GM23338 (cell line): ENCODE data around the gene TRMT44. TPM values are rescaled to one million over a fixed set of nuclear protein-coding genes. Genes with fewer than 3 reads are reported as not detected.
A peak's percentile ranks its signal among the peaks of the same experiment; 100 is the strongest.

Experiments
- ATAC-seq: fragments of 200-7000 bp; cut with Tn5 transposase; 3 replicates; pipeline ENCODE4 v1.9.1; 2020
- DNase-seq: peaks from one replicate; pipeline ENCODE4 v3.0.0-alpha.2; 2015; ENCODE audit warnings: low spot score
- H2AFZ ChIP-seq: fragments of 200-600 bp; sonication (generic); 2 replicates; pipeline ENCODE4 v1.8.0; 2016; ENCODE audit warnings: antibody characterized with exemption, mild to moderate bottlenecking, moderate library complexity
- H3F3A ChIP-seq: fragments of 200-600 bp; sonication (generic); replicated peaks from 2 replicates; pipeline ENCODE4 v1.8.0; 2017; ENCODE audit warnings: antibody characterized with exemption, mixed run types, low read depth
- H3K27ac ChIP-seq: fragments of 200-600 bp; sonication (generic); 2 replicates; pipeline ENCODE4 v1.6.1; 2016; ENCODE audit warnings: low read depth
- H3K27me3 ChIP-seq: fragments of 200-600 bp; sonication (generic); 2 replicates; pipeline ENCODE4 v1.8.0; 2016; ENCODE audit warnings: mild to moderate bottlenecking, mixed run types, moderate library complexity; ENCODE audit not compliant: insufficient read depth
- H3K36me3 ChIP-seq: fragments of 200-600 bp; sonication (generic); 2 replicates; pipeline ENCODE4 v1.8.0; 2016; ENCODE audit warnings: mild to moderate bottlenecking; ENCODE audit not compliant: insufficient read depth
- H3K4me1 ChIP-seq: fragments of 200-600 bp; sonication (generic); 2 replicates; pipeline ENCODE4 v1.8.0; 2016; ENCODE audit warnings: mild to moderate bottlenecking, moderate library complexity; ENCODE audit not compliant: insufficient read depth
- H3K4me2 ChIP-seq: fragments of 200-600 bp; sonication (generic); 2 replicates; pipeline ENCODE4 v1.7.1; 2017; ENCODE audit warnings: mixed run types
- H3K4me3 ChIP-seq: fragments of 200-600 bp; sonication (generic); 2 replicates; pipeline ENCODE4 v1.6.1; 2016; ENCODE audit warnings: mixed run types
- H3K79me2 ChIP-seq: fragments of 200-600 bp; sonication (generic); replicated peaks from 2 replicates; pipeline ENCODE4 v1.8.0; 2017; ENCODE audit warnings: mild to moderate bottlenecking; ENCODE audit not compliant: insufficient read depth
- H3K9me2 ChIP-seq: fragments of 200-600 bp; sonication (generic); 2 replicates; pipeline ENCODE4 v1.8.0; 2017; ENCODE audit not compliant: insufficient read depth
- H4K20me1 ChIP-seq: fragments of 200-600 bp; sonication (generic); replicated peaks from 2 replicates; pipeline ENCODE4 v1.8.0; 2017; ENCODE audit warnings: mild to moderate bottlenecking; ENCODE audit not compliant: insufficient read depth
- H3K27ac Mint-ChIP-seq: 2 replicates; pipeline ENCODE4 v1.8.0; 2020; ENCODE audit warnings: inconsistent platforms, mild to moderate bottlenecking, moderate library complexity, mixed read lengths
- H3K27me3 Mint-ChIP-seq: 3 replicates; pipeline ENCODE4 v1.8.0; 2022; ENCODE audit warnings: low read depth, mild to moderate bottlenecking, moderate library complexity, mixed read lengths, inconsistent platforms; ENCODE audit not compliant: insufficient read depth, poor library complexity
- H3K36me3 Mint-ChIP-seq: 3 replicates; pipeline ENCODE4 v1.8.0; 2021; ENCODE audit warnings: low read depth, mild to moderate bottlenecking, inconsistent platforms, moderate library complexity, mixed read lengths
- H3K4me1 Mint-ChIP-seq: 3 replicates; pipeline ENCODE4 v1.8.0; 2020; ENCODE audit warnings: mild to moderate bottlenecking, inconsistent platforms, mixed read lengths
- H3K4me3 Mint-ChIP-seq: 3 replicates; pipeline ENCODE4 v1.8.0; 2021; ENCODE audit warnings: moderate library complexity, mild to moderate bottlenecking, inconsistent platforms, mixed read lengths
- H3K9me3 Mint-ChIP-seq: 3 replicates; pipeline ENCODE4 v1.8.0; 2020; ENCODE audit warnings: moderate library complexity, mild to moderate bottlenecking, inconsistent platforms, mixed read lengths
- CREB1 ChIP-seq: fragments of 250-450 bp; sonication (Bioruptor Pico); IDR thresholded peaks from 2 replicates; pipeline ENCODE4 v1.5.0; 2020; ENCODE audit warnings: low read depth, mild to moderate bottlenecking, moderate library complexity
- CTCF ChIP-seq, 2 experiments: fragments of 200-600 bp in 1 of 2; sonication (generic) in 1 of 2; conservative IDR thresholded peaks; 2 replicates each; pipeline versions ENCODE4 v1.5.1 to v1.6.1; 2016 to 2017; ENCODE audit warnings: antibody characterized with exemption in 2 of 2, low read depth in 2 of 2, mild to moderate bottlenecking in 2 of 2, moderate library complexity in 1 of 2
- EZH2 ChIP-seq: fragments of 200-600 bp; sonication (generic); IDR thresholded peaks from one replicate; pipeline ENCODE4 v1.8.0; 2017; ENCODE audit warnings: antibody characterized with exemption, mild to moderate bottlenecking, low read depth; ENCODE audit not compliant: unreplicated experiment
- NANOG ChIP-seq: IDR thresholded peaks from 2 replicates; pipeline ENCODE4 v1.6.1; 2016; ENCODE audit warnings: antibody characterized with exemption, borderline replicate concordance
- REST ChIP-seq: IDR thresholded peaks from one replicate; pipeline ENCODE4 v1.6.1; 2018; ENCODE audit warnings: antibody characterized with exemption; ENCODE audit not compliant: unreplicated experiment
- ZNF114 ChIP-seq: fragments of 250-450 bp; sonication (Bioruptor Pico); IDR thresholded peaks from 2 replicates; pipeline ENCODE4 v1.5.0; 2020; ENCODE audit warnings: mild to moderate bottlenecking, moderate library complexity
- ZNF462 ChIP-seq: fragments of 250-450 bp; sonication (Bioruptor Pico); IDR thresholded peaks from 2 replicates; pipeline ENCODE4 v1.5.0; 2020; ENCODE audit warnings: mild to moderate bottlenecking, moderate library complexity
- polyA plus RNA-seq: library from polyadenylated mRNA; unstranded; fragments of >200 nt; fragmentation: Nextera tagmentation; extraction: Ambion mirVana; gene quantifications from 2 replicates; pipeline ENCODE4 v1.2.1, GENCODE V29; 2016
- total RNA-seq: library from RNA; depleted of rRNA; stranded (reverse); fragments of >200 nt; shearing (Covaris generic); gene quantifications from 2 replicates; pipeline ENCODE4 v1.2.3, GENCODE V29; 2014

TRMT44 gene
- total and polyA plus RNA-seq, 2 experiments from 2014 or later, result 10.3 to 49.8 TPM

- DNase-seq (no peak), ATAC-seq (peak; percentile 16)
- H3K4me2 ChIP-seq, result no peak overlapping the region
- no peak overlapping the region for H2AFZ ChIP-seq
- H3K4me3 ChIP-seq, result no peak overlapping the region
- Mint-ChIP-seq H3K9me3 (no peaks in the 10 kb centered on the region), H3K4me1 (peaks cover 9% of the 10 kb centered on the region), H3K27me3 (peaks cover 8% of the 10 kb centered on the region), H3K27ac (no peak overlapping the region; the same call in 1 of the 2 replicates), H3K4me3 (no peak overlapping the region), H3K36me3 (peaks cover 37% of the 10 kb centered on the region)
- no peak overlapping the region for H3K27ac ChIP-seq
- H3K27me3 ChIP-seq, result no peaks in the 10 kb centered on the region
- H3K36me3 ChIP-seq, result no peaks in the 10 kb centered on the region; the same call in 1 of the 2 replicates
- no peaks in the 10 kb centered on the region; the same call in 1 of the 2 replicates for H4K20me1 ChIP-seq
- no peaks in the 10 kb centered on the region for H3K4me1 ChIP-seq
- H3K9me2 ChIP-seq, result no peaks in the 10 kb centered on the region
- no peak for TF ChIP-seq ZNF462 (CRISPR knock-in tag)
- TF ChIP-seq EZH2, result no peak
- TF ChIP-seq REST, result no peak
- no peak for TF ChIP-seq ZNF114 (CRISPR knock-in tag)
- TF ChIP-seq NANOG, result no peak
- TF ChIP-seq CTCF (conservative IDR thresholded peaks at IDR 0.05; ENCODE audit: low read depth in 2 of 2), result no peak
- TF ChIP-seq CREB1 (CRISPR knock-in tag), result no peak
- no peaks in the 10 kb centered on the region; the same call in 1 of the 2 replicates for H3F3A ChIP-seq
- no peaks in the 10 kb centered on the region for H3K79me2 ChIP-seq
Observed at GRCh38 chr4:8472689-8473197, 32.2 kb downstream of the TRMT44 start.
